Activated CD4-positive, alpha-beta T cell treated with anti-CD3 and anti-CD28 coated beads, Interleukin-2, amount 50 U/mL, for 48 hours (primary cell): ENCODE measurements around the gene ZNF143.

Experiments
- DNase-seq, 2 experiments: peaks; one replicate each; pipeline ENCODE4 v3.0.0-alpha.2; 2020

ZNF143 gene

DNA sequence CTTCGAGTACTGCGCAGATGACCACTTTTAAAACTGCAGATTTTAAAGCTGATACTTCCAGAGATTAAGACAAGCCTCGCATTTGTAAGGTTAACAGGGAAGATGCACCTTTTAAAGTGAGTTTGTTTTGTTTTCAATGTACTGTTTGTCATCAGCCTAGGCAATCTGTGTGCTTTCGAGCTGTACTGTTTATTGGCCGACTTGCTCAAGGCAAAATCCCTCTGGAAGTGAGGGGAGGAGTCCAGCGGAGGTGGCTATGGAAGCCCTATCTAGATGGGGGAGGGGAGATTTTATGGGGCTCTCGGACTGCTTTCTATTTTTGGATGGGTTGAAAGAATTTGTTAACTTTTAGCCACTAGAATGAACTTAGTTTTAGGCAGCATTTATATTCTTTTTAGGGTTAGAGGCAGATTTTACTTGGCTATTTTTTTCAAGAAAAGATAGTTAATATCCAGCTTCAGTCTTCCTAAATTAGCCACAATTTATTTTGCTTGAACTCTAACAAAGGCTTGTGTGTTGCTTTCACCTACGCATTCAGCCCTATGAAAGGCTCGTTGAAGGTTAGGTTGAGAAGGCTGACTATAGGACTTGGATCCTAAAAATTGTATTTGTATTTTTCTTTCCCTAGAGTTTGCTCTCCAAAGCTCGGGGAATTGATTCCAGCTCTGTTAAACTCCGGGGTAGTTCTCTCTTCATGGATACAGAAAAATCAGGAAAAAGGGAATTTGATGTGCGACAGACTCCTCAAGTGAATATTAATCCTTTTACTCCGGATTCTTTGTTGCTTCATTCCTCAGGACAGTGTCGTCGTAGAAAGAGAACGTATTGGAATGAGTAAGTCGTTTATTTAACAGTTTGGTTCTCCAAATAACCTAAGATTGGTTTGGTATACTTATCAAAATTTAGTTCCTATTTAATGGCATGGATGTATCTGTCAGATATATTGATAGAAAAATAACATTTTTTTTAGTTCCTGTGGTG lies 114.7 kb downstream of the ZNF143 start:
- DNase-seq: peak in 1 of 2 experiments; percentile 20

DNA sequence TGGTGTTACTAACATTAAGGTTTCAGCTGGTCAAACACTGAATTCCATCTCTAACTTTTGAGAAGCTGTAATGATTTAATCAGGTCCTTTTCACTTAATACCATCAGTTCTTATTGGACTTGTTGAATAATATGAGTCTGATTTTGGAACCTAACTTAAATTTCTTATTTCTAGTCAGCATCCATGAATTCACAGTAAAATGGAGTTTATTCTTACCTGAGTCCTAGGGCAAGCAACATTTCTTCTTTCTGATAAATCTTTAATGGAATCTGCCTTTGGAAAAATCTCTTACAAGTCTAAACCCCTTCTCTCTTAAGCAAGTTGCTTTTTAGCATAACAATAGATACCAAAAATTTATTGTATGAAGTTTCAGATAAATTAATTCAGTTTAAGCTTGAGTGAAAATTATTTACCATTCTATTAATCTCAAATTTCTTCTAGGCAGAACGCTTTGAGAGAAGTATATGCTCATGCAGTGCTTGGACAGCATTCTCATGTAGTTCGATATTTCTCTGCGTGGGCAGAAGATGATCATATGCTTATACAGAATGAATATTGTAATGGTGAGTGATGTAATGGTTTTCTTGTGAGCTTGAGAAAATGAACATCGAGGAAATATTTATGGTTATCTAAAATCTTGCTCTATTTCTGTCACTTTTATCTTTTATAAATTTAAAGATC lies 116.0 kb downstream of the ZNF143 start:
- no peak for DNase-seq

DNA sequence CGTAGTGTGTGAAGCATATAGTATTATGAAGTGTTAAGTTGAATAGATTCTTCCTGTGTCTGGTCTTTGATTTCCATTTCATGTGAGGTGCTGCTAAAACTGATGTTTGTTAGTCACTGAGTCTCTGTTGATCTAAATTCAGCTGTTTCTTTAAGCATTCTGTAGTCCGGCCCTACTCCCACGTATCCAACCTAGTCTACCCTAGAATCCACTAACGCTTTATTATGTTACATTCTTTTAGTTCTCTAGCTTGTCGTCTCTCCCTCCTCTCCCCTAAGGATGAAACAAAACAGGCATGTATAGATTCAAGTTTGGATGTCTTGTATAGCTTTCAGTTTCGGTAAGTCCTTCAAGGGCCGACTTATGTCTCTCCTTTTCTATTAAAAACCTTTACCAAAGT lies 116.7 kb downstream of the ZNF143 start:
- DNase-seq: no peak
